AG04450 (cell line): ENCODE data around the gene EGFL8. TPM values are rescaled to one million over a fixed set of nuclear protein-coding genes. Genes with fewer than 3 reads are reported as not detected.

Experiments used
- CTCF ChIA-PET: fragments of 300-600, 350-600 bp; formaldehyde crosslinking; extraction: SDS; loops from one replicate; lab custom pipeline; 2022; ENCODE audit warnings: antibody characterized with exemption, inconsistent platforms; lab: Charles Lee
- POLR2A ChIA-PET: fragments of 350-600 bp; formaldehyde crosslinking; extraction: SDS; loops from one replicate; lab custom pipeline; 2021; ENCODE audit warnings: antibody characterized with exemption, inconsistent platforms; lab: Yijun Ruan, JAX
- DNase-seq: peaks from one replicate; pipeline ENCODE4 v3.0.0-alpha.2; 2011; ENCODE audit warnings: low read depth, low spot score
- H3K27ac ChIP-seq: one replicate; pipeline ENCODE4 v1.5.1; 2012; ENCODE audit warnings: low read depth, low read length, control low read depth
- H3K27me3 ChIP-seq: one replicate; pipeline ENCODE4 v1.6.0; 2012; ENCODE audit warnings: low read length; ENCODE audit not compliant: control insufficient read depth, insufficient read depth
- H3K4me3 ChIP-seq: 2 replicates; pipeline ENCODE4 v1.5.1; 2011; ENCODE audit warnings: mild to moderate bottlenecking, low read depth, low read length, control low read depth
- H3K9me3 ChIP-seq: 2 replicates; pipeline ENCODE4 v1.5.1; 2012; ENCODE audit warnings: low read length; ENCODE audit not compliant: control insufficient read depth, insufficient read depth
- polyA plus RNA-seq: library from polyadenylated mRNA; depleted of rRNA; stranded (reverse); fragments of >200 nt; gene quantifications from 2 replicates; pipeline ENCODE4 v1.2.3, GENCODE V29; 2011
- TF ChIP-seq, protein P1 (sequence below): IDR thresholded peaks from 2 replicates; pipeline ENCODE4 v1.5.1; 2011; ENCODE audit warnings: low read depth, low read length, control low read depth, inconsistent platforms

EGFL8 gene
- polyA plus RNA-seq, 1 experiment, result 2.8 TPM

DNA sequence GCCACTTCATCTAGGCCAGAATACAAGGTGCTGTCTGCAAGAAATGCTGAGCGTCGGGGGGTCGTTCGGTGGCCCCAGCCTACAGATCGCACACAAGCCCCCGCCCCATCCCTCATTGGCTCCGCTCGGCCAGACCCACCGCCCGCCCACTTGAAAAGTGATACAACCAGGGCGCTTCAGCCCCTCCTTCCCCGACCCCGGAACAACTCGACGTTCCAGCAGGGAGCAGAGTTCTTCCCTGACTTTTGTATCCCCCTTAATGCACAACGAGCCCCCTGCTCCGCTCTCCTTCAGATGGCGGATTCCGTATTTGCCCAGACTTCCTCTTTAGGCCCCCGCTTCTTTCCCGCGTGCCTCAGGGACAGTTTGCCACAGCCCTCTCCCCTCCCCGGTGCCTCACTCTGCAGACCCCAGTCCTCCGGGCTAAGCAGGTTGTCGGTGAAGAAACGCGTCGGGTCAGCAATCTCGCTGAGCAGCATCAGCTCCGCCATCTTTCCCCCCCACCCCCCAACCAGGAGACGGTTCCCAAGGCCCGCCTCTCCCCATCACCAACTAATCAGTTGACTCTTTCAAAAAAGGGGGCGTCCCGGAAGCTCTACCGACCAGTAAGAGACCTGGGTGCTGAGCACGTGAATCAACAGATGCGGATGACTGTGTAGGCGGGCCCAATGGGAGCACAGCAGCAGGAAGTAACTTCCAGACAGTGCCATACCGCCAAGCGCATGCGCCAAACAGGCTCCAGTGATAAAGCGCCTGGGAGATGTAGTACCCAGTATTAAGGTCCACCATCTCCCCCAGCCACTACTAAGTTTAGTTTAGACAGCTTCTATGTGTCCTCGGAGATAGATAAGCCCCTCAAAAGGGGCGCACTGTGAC, 36.4 kb upstream of the EGFL8 start, which contains the start of gene ATF6B:
Gene ATF6B, minus strand, starts transcription at position 530 of the 876 bp plus-strand sequence. Its CDS starts 39 bp downstream, at position 491.
- TF ChIP-seq, protein P1, sequence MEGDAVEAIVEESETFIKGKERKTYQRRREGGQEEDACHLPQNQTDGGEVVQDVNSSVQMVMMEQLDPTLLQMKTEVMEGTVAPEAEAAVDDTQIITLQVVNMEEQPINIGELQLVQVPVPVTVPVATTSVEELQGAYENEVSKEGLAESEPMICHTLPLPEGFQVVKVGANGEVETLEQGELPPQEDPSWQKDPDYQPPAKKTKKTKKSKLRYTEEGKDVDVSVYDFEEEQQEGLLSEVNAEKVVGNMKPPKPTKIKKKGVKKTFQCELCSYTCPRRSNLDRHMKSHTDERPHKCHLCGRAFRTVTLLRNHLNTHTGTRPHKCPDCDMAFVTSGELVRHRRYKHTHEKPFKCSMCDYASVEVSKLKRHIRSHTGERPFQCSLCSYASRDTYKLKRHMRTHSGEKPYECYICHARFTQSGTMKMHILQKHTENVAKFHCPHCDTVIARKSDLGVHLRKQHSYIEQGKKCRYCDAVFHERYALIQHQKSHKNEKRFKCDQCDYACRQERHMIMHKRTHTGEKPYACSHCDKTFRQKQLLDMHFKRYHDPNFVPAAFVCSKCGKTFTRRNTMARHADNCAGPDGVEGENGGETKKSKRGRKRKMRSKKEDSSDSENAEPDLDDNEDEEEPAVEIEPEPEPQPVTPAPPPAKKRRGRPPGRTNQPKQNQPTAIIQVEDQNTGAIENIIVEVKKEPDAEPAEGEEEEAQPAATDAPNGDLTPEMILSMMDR, result no peak
- peak; percentile 99 for DNase-seq
- Histone ChIP-seq H3K27ac (peak within 1 kb of the TSS; percentile 92), H3K9me3 (peaks cover 3% of the 10 kb centered on the region; the same call in 1 of the 2 replicates), H3K4me3 (peak within 1 kb of the TSS; percentile 98), H3K27me3 (no peaks in the 10 kb centered on the region)
- CTCF ChIA-PET, result interaction anchor here (0.6 to 4.6 kb wide), 8 partner anchors 9 to 1257 kb away, joined by 3 to 44 read pairs (median 4); no protein-coding TSS in a partner anchor
- POLR2A ChIA-PET, result interaction anchor here (0.6 to 2.8 kb wide), 10 partner anchors 8 to 844 kb away, joined by 3 to 13 read pairs (median 4); partner anchors contain the start of gene AGPAT1

DNA sequence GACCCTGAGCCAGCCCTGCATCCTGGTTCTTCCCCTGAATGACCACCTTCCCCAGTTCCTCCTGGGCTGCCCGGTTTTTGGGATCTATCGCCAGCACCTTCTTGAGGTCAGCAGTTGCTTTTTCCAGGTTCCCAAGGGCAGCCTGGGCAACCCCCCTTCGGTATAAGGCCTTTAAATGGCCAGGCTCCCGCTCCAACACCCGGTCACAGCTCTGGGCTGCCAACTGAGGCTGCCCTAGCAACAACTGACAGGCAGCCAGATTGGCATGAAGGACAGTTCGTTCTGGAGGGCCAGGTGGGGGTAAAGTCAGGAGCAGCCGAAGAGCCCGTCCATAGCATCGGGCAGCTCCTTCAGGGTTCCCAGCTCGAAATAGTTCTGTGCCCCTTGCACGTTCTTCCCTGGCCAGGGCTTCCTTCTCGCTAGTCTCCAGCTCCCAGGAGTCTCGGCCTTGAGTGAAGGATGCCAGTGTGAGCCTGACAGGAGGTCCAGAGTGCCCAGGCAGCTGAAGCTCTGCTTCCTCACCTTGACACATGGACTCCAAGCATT, 35.6 kb upstream of the EGFL8 start:
- H3K9me3 ChIP-seq, result peaks cover 3% of the 10 kb centered on the region; the same call in 1 of the 2 replicates
- peak overlapping the region; percentile 39 for H3K27ac ChIP-seq
- CTCF ChIA-PET, result interaction anchor here (0.6 to 4.6 kb wide), 4 partner anchors 10 to 67 kb away, joined by 3 to 44 read pairs (median 11); no protein-coding TSS in a partner anchor
- H3K4me3 ChIP-seq, result peak overlapping the region; percentile 77; the same call in 1 of the 2 replicates
- POLR2A ChIA-PET, result interaction anchor here (0.6 to 2.8 kb wide), 5 partner anchors 7 to 843 kb away, joined by 3 to 13 read pairs (median 5); no protein-coding TSS in a partner anchor
- DNase-seq, result no peak
- no peaks in the 10 kb centered on the region for H3K27me3 ChIP-seq
- TF ChIP-seq, protein P1, result no peak

DNA sequence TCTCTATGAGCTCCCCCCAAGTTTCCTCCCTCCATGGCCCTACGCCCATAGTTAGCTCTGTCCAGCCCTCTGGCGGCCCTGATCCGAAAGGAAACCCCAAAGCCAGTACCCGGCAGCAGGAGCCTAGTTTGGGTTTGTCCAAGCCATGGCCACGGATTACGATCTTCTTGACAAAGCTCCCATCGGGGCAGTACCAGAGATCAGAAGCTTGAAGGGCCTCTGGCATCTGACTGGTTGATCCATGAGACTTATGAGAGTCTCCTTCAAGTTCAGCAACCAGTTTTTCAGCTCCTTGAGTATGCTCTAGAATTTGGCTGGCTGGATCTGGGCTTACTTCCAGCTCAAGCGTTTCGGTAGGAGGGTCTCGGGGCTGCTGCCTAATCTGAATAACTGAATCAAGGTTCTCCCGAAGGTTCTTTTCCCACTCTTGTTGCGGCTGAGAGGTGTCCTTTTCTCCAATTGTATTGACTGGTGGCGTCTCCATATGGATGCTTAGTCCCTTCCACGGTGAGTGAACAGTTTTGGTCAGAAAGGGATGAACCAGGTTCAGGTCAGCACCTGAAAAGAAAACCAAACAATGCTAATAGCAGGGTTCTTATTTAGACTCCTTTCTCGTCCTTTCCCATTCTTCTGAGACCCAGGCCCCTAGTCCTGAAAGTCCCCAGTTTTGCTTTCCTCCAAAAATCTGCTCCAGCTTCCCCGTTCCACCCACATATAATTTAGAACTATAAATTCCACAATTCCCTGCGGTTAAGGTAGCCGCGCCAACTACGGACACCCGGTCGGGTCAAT, 34.9 kb upstream of the EGFL8 start:
- ChIA-PET CTCF (interaction anchor here (0.6 to 4.6 kb wide), 4 partner anchors 11 to 66 kb away, joined by 3 to 44 read pairs (median 11); no protein-coding TSS in a partner anchor), POLR2A (interaction anchor here (0.6 to 2.8 kb wide), 8 partner anchors 10 to 709 kb away, joined by 3 to 13 read pairs (median 4); partner anchors contain the start of genes PBX2 and TAP2)
- Histone ChIP-seq H3K27ac (no peak overlapping the region), H3K9me3 (peaks cover 3% of the 10 kb centered on the region; the same call in 1 of the 2 replicates), H3K4me3 (peak overlapping the region; percentile 77), H3K27me3 (no peaks in the 10 kb centered on the region)
- no peak for DNase-seq
- TF ChIP-seq, protein P1, result no peak

DNA sequence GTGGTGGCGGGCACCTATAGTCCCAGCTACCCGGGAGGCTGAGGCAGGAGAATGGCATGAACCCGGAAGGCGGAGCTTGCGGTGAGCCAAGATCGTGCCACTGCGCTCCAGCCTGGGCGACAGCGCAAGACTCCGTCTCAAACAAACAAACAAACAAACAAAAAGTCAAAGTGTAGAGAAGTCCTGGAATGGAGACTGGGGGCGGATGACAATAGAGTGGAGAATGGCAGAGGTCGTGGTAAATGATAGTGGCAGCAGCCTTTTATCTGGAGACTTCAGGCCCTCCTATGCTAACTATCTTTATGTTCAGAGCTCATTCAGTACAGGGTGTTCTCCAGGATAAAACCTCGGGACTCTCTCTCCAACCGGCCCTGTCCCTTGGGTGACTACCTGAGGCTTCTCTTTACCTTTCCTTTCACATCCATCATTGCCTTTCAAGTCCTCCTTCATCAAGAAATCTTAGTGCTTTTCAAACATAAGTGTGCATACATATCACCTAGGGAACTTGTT, 32.9 kb upstream of the EGFL8 start:
- Histone ChIP-seq H3K27ac (no peak overlapping the region), H3K9me3 (peaks cover 3% of the 10 kb centered on the region; the same call in 1 of the 2 replicates), H3K27me3 (no peaks in the 10 kb centered on the region), H3K4me3 (no peak overlapping the region)
- POLR2A ChIA-PET, result interaction anchor here (0.6 kb wide), 1 partner anchor 13 kb away, joined by 4 read pairs; no protein-coding TSS in a partner anchor
- CTCF ChIA-PET, result interaction anchor here (0.6 to 0.9 kb wide), 2 partner anchors 64 to 246 kb away, joined by 3 to 7 read pairs; no protein-coding TSS in a partner anchor
- no peak for DNase-seq
- TF ChIP-seq, protein P1, result no peak
